ENCODE data around the gene DPY19L1.
"Not testable (repeated sequence)": the region's sequence is repeated elsewhere in the genome, so short reads cannot be mapped to it uniquely, and the experiment has no call there.

Gene DPY19L1

DNA sequence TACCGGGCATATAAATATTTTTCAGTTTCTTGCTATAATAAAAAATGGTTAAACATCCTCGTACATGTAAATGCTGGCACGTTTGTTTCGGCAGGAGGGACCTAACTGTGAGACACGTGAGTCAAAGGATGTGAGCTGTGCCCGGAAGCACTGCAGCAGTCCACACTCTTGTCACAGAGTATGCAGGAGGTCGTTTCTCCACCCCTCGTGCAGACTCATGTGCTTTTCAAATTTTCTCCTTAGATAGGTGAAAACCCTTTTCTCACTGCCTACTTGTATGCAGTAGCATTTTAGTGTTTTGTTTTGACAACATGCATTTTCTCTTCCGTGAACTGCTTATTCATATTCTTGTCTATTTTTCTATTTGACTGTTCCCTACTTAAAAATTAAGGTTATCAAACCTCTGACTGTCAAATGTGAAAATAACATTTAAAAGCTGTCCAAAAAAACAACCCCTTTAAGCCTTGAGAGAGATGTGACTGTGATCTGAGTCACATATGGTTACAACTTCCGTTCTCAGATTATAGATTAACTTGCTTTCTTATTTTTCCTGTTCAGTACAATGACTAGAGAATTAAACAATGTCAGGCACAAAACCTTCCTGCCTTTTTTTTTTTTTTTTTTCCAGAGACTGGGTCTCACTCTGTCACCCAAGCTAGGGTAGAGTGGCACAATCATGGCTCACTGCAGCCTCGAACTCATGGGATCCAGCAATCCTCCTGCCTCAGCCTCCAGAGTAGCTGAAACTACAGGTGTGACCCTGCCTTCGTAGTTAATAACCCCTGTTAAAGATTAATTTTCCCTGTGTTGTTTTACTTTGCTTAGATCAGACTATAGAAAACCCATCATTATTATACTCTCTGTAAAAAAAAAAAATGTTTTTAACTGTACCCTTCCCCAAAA lies 45.1 kb downstream of the DPY19L1 start:
- DNase-seq (ENCODE audit: low spot score) = no peak
- in situ Hi-C loops (cut with MboI; ENCODE audit: low pct_unique_long_range_greater_than_20kb, low sequenced_read_pairs, unreplicated experiment) = no loop called here
- TF ChIP-seq, protein P1, sequence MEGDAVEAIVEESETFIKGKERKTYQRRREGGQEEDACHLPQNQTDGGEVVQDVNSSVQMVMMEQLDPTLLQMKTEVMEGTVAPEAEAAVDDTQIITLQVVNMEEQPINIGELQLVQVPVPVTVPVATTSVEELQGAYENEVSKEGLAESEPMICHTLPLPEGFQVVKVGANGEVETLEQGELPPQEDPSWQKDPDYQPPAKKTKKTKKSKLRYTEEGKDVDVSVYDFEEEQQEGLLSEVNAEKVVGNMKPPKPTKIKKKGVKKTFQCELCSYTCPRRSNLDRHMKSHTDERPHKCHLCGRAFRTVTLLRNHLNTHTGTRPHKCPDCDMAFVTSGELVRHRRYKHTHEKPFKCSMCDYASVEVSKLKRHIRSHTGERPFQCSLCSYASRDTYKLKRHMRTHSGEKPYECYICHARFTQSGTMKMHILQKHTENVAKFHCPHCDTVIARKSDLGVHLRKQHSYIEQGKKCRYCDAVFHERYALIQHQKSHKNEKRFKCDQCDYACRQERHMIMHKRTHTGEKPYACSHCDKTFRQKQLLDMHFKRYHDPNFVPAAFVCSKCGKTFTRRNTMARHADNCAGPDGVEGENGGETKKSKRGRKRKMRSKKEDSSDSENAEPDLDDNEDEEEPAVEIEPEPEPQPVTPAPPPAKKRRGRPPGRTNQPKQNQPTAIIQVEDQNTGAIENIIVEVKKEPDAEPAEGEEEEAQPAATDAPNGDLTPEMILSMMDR (IDR thresholded peaks at IDR 0.05; ENCODE audit: extremely low read depth, insufficient read depth, missing control alignments) = no peak

DNA sequence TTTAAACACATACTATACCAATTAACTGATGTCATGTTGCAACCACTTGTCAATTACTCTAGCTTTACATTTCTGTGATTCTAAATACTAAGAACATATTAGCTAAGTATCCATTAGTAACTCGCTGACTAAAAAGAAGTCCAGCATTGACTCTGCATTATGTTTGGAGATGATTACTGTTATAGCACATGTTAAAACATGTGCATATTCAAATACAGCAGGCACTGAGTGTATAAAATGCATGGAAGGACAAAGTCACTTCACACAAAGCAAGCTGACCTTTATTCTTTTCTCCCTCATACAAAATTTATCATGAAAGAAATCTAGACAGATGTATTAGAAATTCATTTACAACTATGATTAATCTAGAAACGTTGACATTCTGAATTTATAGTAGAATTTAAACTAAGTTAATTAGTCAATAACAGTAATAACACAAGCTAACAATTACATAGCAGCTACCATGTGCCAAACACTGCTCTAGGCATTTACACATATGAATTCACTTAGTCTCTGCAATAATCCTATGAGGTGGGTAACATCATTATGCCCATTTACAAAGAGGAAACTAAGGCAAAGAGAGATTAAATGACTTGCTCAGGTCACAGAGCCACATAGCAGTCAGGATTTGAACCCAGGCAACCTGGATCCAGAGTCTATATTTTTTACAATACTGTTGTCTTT lies 48.7 kb downstream of the DPY19L1 start:
- DNase-seq (ENCODE audit: low spot score); in situ Hi-C loops (cut with MboI; ENCODE audit: low pct_unique_long_range_greater_than_20kb, low sequenced_read_pairs, unreplicated experiment): not testable (repeated sequence)

DNA sequence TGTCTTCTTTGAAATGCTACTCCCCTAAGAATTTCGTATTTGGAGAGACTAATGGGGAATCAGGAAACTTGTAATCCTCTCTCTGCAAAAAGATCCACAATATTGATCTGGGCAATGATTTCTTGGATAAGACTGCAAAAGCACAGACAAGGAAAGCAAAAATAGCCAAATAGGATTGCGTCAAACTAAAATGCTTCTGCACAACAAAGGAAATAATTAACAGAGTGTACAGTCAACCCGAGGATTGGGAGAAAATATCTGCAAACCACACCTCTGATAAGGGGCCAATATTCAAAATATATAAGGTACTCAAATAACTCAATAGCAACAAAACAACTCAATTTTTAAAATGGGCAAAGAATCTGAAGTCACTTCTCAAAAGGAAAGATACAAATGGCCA lies 52.1 kb downstream of the DPY19L1 start:
- DNase-seq (ENCODE audit: low spot score); in situ Hi-C loops (cut with MboI; ENCODE audit: low pct_unique_long_range_greater_than_20kb, low sequenced_read_pairs, unreplicated experiment): not testable (repeated sequence)

DNA sequence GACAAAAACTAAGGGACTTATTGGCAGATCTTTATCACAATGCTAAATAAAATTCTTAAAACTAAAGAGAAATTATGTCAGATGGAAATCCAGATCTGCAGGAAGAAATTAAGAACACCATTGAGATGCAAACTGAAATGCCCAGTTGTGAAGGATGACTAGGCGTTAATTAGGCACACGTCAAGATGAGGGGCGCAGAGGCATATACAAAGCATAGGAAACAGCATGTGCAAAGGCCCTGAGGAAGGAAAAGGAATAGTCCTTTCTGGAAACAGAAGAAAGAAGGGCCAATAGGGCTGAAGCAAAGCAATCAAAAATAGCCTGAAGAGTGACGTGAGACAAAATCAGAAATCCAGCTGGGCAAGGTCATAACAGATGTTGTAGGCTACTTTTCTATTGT lies 53.1 kb downstream of the DPY19L1 start:
- in situ Hi-C loops (cut with MboI; ENCODE audit: low pct_unique_long_range_greater_than_20kb, low sequenced_read_pairs, unreplicated experiment); DNase-seq (ENCODE audit: low spot score): not testable (repeated sequence)

DNA sequence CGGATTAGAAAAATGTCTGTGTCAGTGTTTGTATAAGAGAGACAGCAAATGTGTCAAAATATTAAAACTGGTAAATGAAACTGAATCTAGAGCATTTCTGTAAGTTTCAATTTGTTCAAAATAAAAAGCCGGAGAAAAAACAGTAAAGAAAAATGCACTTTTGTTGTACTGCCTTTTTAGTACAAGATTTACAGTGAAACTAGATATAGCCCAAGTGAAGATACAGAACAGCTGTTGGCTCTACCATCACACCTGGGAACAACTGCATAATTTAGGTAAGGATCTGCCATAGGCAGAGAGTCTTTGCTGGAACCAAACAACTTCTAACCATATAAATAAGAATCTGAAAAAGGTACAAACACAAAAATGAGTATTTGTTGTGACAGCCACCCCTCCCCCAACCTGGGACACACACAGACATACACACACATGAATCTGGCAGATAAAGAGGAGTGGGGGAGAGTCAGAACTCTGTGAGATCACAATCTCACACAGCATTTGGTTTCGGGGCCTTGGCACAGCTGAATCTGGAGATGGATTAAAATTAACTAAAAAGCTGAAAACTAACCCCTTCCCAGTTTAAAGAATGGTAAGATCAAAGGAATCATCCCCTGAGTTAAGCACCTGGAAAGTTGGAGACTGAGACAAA lies 54.8 kb downstream of the DPY19L1 start:
- in situ Hi-C loops (cut with MboI; ENCODE audit: low pct_unique_long_range_greater_than_20kb, low sequenced_read_pairs, unreplicated experiment) = no loop called here
- DNase-seq (ENCODE audit: low spot score) = no peak
- TF ChIP-seq, protein P1 (IDR thresholded peaks at IDR 0.05; ENCODE audit: extremely low read depth, insufficient read depth, missing control alignments) = no peak

DNA sequence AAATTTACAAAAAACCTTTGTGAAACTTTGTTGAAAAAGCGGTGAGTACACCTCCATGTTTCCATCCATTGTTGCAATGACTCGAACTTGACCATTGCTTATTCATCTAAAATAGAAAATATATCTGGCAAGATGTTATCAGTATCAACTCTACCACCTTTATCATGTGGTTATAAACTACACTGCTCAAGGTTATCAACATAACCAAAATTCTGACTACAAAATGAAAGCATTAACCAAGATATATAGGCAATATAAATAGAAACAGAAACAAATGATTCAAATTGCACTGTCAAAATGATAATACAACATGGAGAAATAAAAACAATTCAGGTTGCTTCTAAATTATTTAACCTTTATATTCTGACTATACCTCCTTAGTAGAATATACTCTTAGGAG lies 58.2 kb downstream of the DPY19L1 start:
- in situ Hi-C loops (cut with MboI; ENCODE audit: low pct_unique_long_range_greater_than_20kb, low sequenced_read_pairs, unreplicated experiment) = not testable (repeated sequence)

DNA sequence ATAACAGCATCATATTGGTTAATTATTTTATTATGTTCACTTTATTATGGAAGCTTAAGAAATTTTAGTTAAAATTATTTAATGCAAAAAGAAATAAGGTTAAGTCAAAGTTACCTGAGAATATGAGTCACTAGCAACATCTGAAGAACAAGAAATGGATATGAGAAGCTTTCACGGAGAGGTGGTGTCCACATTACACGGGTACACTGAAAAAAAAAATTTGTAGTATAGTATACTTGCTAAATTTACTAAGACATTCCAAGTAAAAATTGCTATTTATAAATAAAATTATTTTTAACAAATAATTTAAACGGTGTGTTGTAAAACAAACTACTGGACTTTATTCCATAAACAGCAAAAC lies 63.9 kb downstream of the DPY19L1 start:
- TF ChIP-seq, protein P1 (IDR thresholded peaks at IDR 0.05; ENCODE audit: extremely low read depth, insufficient read depth, missing control alignments) = no peak

More for the DNA sequence above, 58.2 kb downstream of the DPY19L1 start:
- not testable (repeated sequence) for DNase-seq (ENCODE audit: low spot score)

DNA sequence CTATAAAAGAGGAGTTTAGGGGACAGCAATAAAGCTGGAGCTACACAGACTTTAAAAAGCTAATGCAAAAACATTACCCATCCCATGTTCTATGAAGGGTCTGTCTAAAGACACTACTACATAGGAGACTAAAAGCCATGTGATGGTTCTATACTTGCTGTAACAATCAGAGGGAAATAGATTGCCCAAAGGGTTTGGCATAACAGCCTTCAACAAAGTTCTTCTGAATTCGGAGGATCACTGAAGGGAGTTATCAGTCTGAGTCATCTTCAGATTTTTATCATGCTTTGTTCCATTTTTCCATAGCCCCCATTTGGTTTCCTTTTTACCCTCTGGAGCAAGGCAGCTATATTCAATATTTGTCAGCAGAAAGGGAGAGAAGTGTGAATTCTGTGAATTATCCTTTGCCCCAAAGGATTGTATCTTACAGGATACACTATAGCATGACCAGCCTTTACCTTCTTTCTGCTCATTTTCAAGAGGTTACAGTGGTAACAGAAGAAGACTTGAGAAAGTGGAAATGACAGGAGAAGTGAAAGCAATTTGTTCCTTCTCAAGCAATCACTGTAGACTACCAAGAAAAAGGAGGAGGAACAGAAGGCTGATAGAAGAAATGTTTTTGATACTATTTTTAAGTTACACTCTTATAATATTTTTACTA lies 64.4 kb downstream of the DPY19L1 start:
- DNase-seq (ENCODE audit: low spot score); in situ Hi-C loops (cut with MboI; ENCODE audit: low pct_unique_long_range_greater_than_20kb, low sequenced_read_pairs, unreplicated experiment): not testable (repeated sequence)

More for the DNA sequence above, 63.9 kb downstream of the DPY19L1 start:
- in situ Hi-C loops (cut with MboI; ENCODE audit: low pct_unique_long_range_greater_than_20kb, low sequenced_read_pairs, unreplicated experiment) = no loop called here
- no peak for DNase-seq (ENCODE audit: low spot score)

DNA sequence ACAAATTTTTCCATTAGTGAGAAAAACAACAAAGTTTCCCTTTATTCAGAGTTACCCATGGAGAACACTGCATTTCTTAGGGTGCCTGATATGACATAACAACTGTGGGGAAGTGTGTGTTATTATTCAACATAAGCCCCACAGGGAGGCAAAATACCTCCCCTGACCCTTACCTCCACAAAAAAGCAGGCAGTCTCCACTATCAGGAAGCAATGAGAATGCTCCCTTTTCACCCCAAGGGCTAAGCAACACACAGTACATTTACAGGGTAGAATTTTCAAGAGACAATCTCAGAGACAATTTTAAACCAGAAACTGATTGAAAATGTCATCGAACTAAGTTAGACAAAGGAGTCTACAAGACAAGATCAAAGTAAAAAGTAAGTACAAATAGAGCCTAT lies 69.5 kb downstream of the DPY19L1 start:
- DNase-seq (ENCODE audit: low spot score); in situ Hi-C loops (cut with MboI; ENCODE audit: low pct_unique_long_range_greater_than_20kb, low sequenced_read_pairs, unreplicated experiment): not testable (repeated sequence)

DNA sequence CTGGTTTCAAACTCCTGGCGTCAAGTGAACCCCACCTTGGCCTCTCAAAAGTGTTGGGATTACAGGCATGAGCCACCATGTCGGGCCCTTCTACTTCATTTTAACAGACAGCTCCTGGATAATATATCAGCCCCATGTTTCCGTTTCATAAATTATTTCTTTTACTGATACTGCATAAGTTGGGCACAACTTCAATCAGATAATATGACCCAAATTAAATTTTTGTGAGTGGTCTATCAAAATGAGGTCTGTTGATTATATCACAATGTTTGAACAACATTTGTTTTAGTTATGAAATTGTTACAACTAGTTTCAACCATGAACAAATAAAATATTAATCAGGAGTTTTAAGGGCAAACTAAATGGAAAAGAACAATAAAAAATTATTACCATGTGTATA lies 70.8 kb downstream of the DPY19L1 start:
- DNase-seq (ENCODE audit: low spot score) = not testable (repeated sequence)

More for the DNA sequence above, 70.8 kb downstream of the DPY19L1 start:
- in situ Hi-C loops (cut with MboI; ENCODE audit: low pct_unique_long_range_greater_than_20kb, low sequenced_read_pairs, unreplicated experiment) = not testable (repeated sequence)

All from GM13977 (cell line).